Endodermal cell (in vitro differentiated cells): Measurements from ENCODE around the gene ITGA6. TPM values are rescaled to one million over a fixed set of nuclear protein-coding genes. Genes with fewer than 3 reads are reported as not detected.

Experiments
- DNase-seq: peaks from one replicate; pipeline ENCODE4 v3.0.0-alpha.2; 2017
- H3K27ac ChIP-seq: 2 replicates; pipeline ENCODE4 v1.5.1; 2013; ENCODE audit warnings: mild to moderate bottlenecking, low read depth, low read length, moderate library complexity
- H3K27me3 ChIP-seq: 2 replicates; pipeline ENCODE4 v1.6.1; 2013; ENCODE audit warnings: mild to moderate bottlenecking, low read length, moderate library complexity; ENCODE audit not compliant: insufficient read depth, control insufficient read depth, poor library complexity, severe bottlenecking
- H3K36me3 ChIP-seq: 2 replicates; pipeline ENCODE4 v1.7.0; 2013; ENCODE audit warnings: mild to moderate bottlenecking, low read length, moderate library complexity; ENCODE audit not compliant: control insufficient read depth, insufficient read depth
- H3K4me1 ChIP-seq: one replicate; pipeline ENCODE4 v1.7.0; 2013; ENCODE audit warnings: low read length; ENCODE audit not compliant: control insufficient read depth, insufficient read depth
- H3K4me3 ChIP-seq: 2 replicates; pipeline ENCODE4 v1.5.1; 2013; ENCODE audit warnings: mild to moderate bottlenecking, low read length, moderate library complexity
- H3K9ac ChIP-seq: 2 replicates; pipeline ENCODE4 v1.6.1; 2013; ENCODE audit warnings: mild to moderate bottlenecking, low read length, moderate library complexity; ENCODE audit not compliant: poor library complexity, severe bottlenecking; ENCODE audit errors: extremely low read depth
- H3K9me3 ChIP-seq: 2 replicates; pipeline ENCODE4 v1.6.1; 2013; ENCODE audit warnings: mild to moderate bottlenecking, low read length, moderate library complexity; ENCODE audit not compliant: control insufficient read depth
- H3K27ac Mint-ChIP-seq: 2 replicates; pipeline ENCODE4 v1.8.0; 2020; ENCODE audit warnings: mixed read lengths
- H3K27me3 Mint-ChIP-seq: 2 replicates; pipeline ENCODE4 v1.8.0; 2021; ENCODE audit warnings: mild to moderate bottlenecking, mixed read lengths; ENCODE audit not compliant: insufficient read depth
- H3K36me3 Mint-ChIP-seq: 2 replicates; pipeline ENCODE4 v1.8.0; 2020; ENCODE audit warnings: low read depth, mixed read lengths
- H3K4me1 Mint-ChIP-seq: 2 replicates; pipeline ENCODE4 v1.8.0; 2020; ENCODE audit warnings: mixed read lengths
- H3K4me3 Mint-ChIP-seq: 2 replicates; pipeline ENCODE4 v1.8.0; 2020; ENCODE audit warnings: mild to moderate bottlenecking, moderate library complexity, mixed read lengths
- H3K9me3 Mint-ChIP-seq: 2 replicates; pipeline ENCODE4 v1.8.0; 2020; ENCODE audit warnings: mild to moderate bottlenecking, mixed read lengths
- WGBS, 2 experiments: methylation state at CpG; one replicate each; pipeline versions ENCODE4 v1.1.5 to v1.1.7; 2013; ENCODE audit warnings: missing lambda C conversion rate in 2 of 2, mixed read lengths in 1 of 2; ENCODE audit not compliant: insufficient coverage in 1 of 2, insufficient read length in 1 of 2; 5-methylcytosine and 5-hydroxymethylcytosine counted together
- total RNA-seq, 2 donors: library from RNA; stranded (reverse); fragmentation: NEBNext Ultra II Directional in 1 of 2; extraction: Animal tissue kit (Norgen Biotek cat#: 25700) in 1 of 2; gene quantifications; 2 replicates in 1 of 2; 3 replicates in 1 of 2; pipeline ENCODE4 v1.2.1, GENCODE V29; 2021
- TF ChIP-seq, protein P1 (sequence below): fragments of 200-600 bp; sonication (generic); conservative IDR thresholded peaks from 2 replicates; pipeline ENCODE4 v1.5.0; 2021; ENCODE audit warnings: antibody characterized with exemption, mild to moderate bottlenecking

ITGA6 gene
- total RNA-seq, 2 donors from 2014 or later = 35.8 to 45.7 TPM

GRCh38 chr2:172462373-172462848 is 35.0 kb downstream of the ITGA6 start:
- H3K9ac ChIP-seq = no peak overlapping the region
- H3K9me3 Mint-ChIP-seq = no peaks in the 10 kb centered on the region

GRCh38 chr2:172462849-172463381 is 35.5 kb downstream of the ITGA6 start:
- Histone ChIP-seq H3K9ac (no peak overlapping the region), H3K27ac (no peak overlapping the region), H3K36me3 (peaks cover 6% of the 10 kb centered on the region), H3K4me1 (peaks cover 12% of the 10 kb centered on the region), H3K9me3 (no peaks in the 10 kb centered on the region), H3K27me3 (no peaks in the 10 kb centered on the region), H3K4me3 (no peak overlapping the region)
- Mint-ChIP-seq H3K4me3 (no peak overlapping the region), H3K4me1 (peaks cover 21% of the 10 kb centered on the region), H3K9me3 (no peaks in the 10 kb centered on the region), H3K27me3 (peaks cover 60% of the 10 kb centered on the region), H3K36me3 (peaks cover 2% of the 10 kb centered on the region), H3K27ac (no peak overlapping the region)
- TF ChIP-seq, protein P1, sequence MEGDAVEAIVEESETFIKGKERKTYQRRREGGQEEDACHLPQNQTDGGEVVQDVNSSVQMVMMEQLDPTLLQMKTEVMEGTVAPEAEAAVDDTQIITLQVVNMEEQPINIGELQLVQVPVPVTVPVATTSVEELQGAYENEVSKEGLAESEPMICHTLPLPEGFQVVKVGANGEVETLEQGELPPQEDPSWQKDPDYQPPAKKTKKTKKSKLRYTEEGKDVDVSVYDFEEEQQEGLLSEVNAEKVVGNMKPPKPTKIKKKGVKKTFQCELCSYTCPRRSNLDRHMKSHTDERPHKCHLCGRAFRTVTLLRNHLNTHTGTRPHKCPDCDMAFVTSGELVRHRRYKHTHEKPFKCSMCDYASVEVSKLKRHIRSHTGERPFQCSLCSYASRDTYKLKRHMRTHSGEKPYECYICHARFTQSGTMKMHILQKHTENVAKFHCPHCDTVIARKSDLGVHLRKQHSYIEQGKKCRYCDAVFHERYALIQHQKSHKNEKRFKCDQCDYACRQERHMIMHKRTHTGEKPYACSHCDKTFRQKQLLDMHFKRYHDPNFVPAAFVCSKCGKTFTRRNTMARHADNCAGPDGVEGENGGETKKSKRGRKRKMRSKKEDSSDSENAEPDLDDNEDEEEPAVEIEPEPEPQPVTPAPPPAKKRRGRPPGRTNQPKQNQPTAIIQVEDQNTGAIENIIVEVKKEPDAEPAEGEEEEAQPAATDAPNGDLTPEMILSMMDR = no peak
- DNase-seq = no peak
- 84 to 89% methylated on average over 4 to 5 of the region's 5 CpGs for WGBS, 2 experiments

More at GRCh38 chr2:172462373-172462848, 35.0 kb downstream of the ITGA6 start:
- Histone ChIP-seq H3K36me3 (peaks cover 5% of the 10 kb centered on the region), H3K9me3 (no peaks in the 10 kb centered on the region), H3K27ac (no peak overlapping the region), H3K27me3 (no peaks in the 10 kb centered on the region), H3K4me3 (no peak overlapping the region), H3K4me1 (peaks cover 12% of the 10 kb centered on the region)
- Mint-ChIP-seq H3K4me1 (peaks cover 21% of the 10 kb centered on the region), H3K36me3 (peaks cover 2% of the 10 kb centered on the region), H3K4me3 (no peak overlapping the region), H3K27ac (no peak overlapping the region), H3K27me3 (peaks cover 64% of the 10 kb centered on the region)
- no peak for DNase-seq
- 74 to 76% methylated on average over 8 to 11 of the region's 11 CpGs for WGBS, 2 experiments
- TF ChIP-seq, protein P1 = no peak

DNA sequence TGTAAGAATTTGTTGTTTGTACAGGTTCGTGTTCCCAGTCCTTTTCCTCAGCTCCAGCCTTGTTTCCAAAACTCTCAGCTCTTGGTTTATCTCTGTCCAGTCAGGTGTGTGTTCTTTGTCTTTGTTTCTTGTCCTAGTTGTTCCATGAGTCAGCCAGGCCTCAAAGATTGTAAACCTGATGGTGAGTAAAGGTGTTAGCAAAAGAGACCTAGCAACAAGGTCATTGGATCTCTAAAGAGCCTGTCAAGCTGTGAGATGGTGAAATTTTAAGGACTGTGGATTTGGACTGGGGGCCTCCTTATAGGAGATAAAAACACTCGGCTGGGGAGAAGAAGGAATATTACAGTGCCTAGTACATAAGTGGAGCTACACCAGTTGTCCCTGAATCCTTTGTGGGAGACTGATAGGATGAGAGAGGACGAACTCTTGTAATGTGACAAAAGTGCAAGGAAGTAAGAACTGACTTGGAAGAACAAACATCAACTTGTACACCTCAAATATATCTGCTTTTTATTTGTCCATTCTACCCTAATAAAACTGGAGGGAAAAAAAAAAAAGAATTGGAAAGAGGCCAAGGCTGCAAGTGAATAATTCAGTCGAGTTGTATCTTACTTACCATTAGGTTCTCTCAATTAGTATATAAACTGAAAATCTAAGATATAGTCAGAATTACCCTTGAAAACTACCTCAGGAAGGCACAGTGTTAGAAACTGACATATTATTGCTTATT is 37.2 kb downstream of the ITGA6 start:
- no peaks in the 10 kb centered on the region for H3K27me3 ChIP-seq
- peaks cover 43% of the 10 kb centered on the region for H3K27me3 Mint-ChIP-seq
- H3K4me1 ChIP-seq = peaks cover 12% of the 10 kb centered on the region
- peaks cover 17% of the 10 kb centered on the region for H3K36me3 ChIP-seq
- H3K9ac ChIP-seq = no peak overlapping the region
- no peak overlapping the region for H3K27ac ChIP-seq
- H3K4me3 Mint-ChIP-seq = no peak overlapping the region
- no peak overlapping the region for H3K27ac Mint-ChIP-seq
- H3K4me3 ChIP-seq = no peak overlapping the region
- H3K9me3 Mint-ChIP-seq = no peaks in the 10 kb centered on the region
- no peaks in the 10 kb centered on the region for H3K9me3 ChIP-seq
- WGBS, 2 experiments = 67 to 84% methylated on average over 1 to 3 of the region's 4 CpGs
- peaks cover 21% of the 10 kb centered on the region for H3K4me1 Mint-ChIP-seq
- H3K36me3 Mint-ChIP-seq = peaks cover 2% of the 10 kb centered on the region
- DNase-seq = no peak
- TF ChIP-seq, protein P1 = no peak
